ENCODE results near the gene KDM4C.

GRCh38 chr9:6764950-6765349 lies 7.2 kb downstream of the KDM4C start:
- no peak for TF ChIP-seq POLR2A (IDR thresholded peaks at IDR 0.05)
- TF ChIP-seq, protein P1, sequence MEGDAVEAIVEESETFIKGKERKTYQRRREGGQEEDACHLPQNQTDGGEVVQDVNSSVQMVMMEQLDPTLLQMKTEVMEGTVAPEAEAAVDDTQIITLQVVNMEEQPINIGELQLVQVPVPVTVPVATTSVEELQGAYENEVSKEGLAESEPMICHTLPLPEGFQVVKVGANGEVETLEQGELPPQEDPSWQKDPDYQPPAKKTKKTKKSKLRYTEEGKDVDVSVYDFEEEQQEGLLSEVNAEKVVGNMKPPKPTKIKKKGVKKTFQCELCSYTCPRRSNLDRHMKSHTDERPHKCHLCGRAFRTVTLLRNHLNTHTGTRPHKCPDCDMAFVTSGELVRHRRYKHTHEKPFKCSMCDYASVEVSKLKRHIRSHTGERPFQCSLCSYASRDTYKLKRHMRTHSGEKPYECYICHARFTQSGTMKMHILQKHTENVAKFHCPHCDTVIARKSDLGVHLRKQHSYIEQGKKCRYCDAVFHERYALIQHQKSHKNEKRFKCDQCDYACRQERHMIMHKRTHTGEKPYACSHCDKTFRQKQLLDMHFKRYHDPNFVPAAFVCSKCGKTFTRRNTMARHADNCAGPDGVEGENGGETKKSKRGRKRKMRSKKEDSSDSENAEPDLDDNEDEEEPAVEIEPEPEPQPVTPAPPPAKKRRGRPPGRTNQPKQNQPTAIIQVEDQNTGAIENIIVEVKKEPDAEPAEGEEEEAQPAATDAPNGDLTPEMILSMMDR (IDR thresholded peaks at IDR 0.05), result no peak
- no peak for TF ChIP-seq POLR2AphosphoS5 (IDR thresholded peaks at IDR 0.05)
